GM10847 (cell line): Measurements from ENCODE around the gene HOXA3.

ENCODE experiments used
- POLR2A ChIP-seq: IDR thresholded peaks from 2 replicates; pipeline ENCODE4 v1.6.1; 2011; ENCODE audit not compliant: insufficient read length; ENCODE audit errors: extremely low read depth

HOXA3 gene

GRCh38 chr7:27130540-27131389, 21.6 kb downstream of the HOXA3 start, which contains the start of gene HOXA4:
HOXA4 (minus strand) TSS chr7:27130757; CDS start chr7:27130733, 24 bp downstream.
- TF ChIP-seq POLR2A: no peak

- no peak for TF ChIP-seq POLR2A
Observed at GRCh38 chr7:27129729-27130539, 22.4 kb downstream of the HOXA3 start.

DNA sequence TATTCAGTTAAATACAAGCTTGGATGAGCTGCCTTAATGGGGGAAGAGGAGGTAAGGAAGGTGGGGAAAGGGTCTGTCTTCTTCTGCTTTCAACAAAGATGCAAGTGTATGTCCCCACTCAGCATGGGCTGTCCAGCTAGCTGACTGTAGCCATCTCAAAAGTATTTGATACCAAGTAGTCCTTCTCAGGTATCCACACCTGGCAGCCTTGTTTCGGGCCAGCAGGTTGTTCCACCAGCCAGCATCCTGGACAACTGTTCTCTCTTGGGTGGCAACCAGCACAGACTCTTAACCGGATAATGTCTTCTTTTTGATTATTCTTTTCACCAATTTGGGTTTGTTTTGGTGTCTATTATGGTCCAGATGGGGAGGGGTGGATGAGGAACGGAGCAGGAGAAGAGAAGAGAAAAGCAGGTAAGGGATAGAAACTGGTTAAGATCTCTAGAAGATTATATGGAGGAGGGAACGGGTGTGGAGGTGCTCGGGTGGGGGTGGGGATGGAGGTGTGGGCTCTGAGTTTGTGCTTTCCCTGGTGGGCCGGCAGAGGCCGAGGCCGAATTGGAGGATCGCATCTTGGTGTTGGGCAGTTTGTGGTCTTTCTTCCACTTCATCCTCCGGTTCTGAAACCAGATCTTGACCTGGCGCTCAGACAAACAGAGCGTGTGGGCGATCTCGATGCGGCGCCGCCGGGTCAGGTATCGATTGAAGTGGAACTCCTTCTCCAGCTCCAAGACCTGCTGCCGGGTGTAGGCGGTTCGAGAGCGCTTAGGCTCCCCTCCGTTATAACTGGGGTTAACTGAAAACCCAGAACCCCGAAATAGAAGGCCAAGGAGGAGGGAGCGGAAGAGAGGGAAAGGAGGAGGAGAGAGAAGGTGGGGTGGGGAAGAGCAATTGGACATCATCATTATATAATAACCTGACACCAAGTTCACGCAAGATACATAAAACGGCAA, 23.3 kb downstream of the HOXA3 start:
- no peak for TF ChIP-seq POLR2A

GRCh38 chr7:27128034-27128433, 24.3 kb downstream of the HOXA3 start:
- no peak for TF ChIP-seq POLR2A

DNA sequence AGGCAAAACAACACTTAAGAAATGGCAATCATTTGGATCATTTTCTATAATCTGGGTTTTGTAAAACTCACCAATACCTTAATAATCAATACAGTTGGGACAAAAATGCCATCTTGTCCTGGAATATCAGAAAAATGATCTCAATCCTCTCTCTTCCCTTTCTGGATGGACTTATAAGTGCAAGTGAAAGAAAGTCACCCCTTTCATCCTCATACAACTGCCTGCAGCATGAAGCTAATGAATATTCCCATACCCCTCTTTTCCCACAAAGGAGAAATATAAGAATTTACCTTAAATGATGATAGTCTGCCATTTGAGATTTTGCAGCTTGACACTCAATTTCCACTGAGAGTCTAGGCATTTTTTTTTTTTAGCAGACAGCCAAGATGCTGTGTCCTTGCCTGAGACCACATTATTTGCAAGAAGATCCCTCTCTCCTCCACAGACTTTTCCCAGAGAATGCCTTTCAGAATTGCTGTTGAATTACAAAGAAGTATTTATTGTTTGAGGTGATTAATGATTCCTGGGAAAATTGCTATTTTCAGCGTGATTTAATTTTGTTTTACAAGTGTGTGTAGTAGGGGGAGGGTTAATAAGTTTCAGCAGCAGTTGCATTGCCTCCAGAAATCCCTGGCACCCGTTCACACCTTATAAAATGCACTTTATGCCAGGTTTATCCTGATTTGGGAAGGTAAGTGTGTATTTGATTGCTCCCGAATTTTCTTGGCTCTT, 25.6 kb downstream of the HOXA3 start:
- TF ChIP-seq POLR2A: no peak

GRCh38 chr7:27125986-27126394, 26.4 kb downstream of the HOXA3 start:
- TF ChIP-seq POLR2A: no peak

DNA sequence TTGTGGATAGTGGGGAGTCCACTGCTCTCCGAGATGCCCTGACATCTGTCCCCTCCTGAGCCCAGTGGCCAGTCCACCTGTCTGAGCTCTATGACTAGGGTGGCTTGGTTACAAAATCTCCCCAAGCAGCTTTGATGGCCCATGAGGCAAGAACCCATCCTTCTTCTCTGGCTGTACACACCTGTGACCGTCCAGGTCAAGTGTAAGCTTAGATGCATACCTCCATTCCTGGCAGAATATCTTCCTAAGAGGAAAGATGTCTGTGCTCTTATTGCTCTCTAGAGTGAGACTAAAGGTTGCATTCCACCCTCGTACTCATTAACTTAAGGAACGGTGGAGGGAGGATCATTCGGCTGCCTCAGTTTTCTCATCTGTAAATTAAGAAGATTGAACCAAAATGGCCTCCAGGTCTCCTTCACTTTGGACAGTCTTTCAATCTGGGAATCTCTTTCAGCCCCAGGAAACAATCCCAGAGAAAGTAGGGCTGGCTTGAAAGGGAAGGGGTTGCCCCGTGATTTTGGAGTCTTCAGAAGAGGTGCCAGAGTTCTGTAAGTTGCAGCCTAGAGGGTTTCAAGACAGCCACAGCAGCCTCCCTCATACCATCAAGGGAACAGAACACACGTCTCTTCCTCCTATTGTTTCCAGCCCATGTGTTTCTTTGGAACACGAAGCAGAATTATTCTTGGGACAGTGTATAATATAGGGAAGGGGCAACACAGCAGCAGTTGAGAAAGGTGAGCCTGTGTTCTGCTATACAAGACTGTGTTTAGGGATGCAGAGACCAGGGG, 27.3 kb downstream of the HOXA3 start:
- no peak for TF ChIP-seq POLR2A

GRCh38 chr7:27124096-27124901, 28.1 kb downstream of the HOXA3 start:
- TF ChIP-seq POLR2A: no peak

GRCh38 chr7:27123477-27124053, 28.8 kb downstream of the HOXA3 start:
- TF ChIP-seq POLR2A: no peak

DNA sequence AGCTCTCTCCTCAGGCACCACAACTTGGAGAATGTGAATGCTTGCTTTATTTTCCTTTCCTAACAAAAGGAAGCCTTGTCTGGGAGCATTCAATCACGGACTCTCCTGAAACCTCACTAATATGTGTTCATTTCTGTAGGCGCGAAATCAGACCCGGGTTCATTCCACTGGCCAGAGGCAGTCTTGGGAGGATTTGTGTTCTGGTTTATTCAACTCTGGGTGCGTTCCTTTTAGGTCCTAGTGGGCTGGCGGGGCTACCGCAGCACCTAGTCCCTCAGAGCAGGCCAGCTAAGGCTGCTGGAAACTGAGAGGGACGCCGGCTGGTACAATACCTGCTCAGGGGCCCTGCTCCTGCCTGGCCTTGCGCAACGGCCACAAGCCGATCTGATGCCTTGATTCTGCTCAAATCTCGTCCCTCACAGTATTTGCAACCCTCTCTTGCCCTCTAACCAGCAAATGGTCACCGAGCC, 29.3 kb downstream of the HOXA3 start:
- no peak for TF ChIP-seq POLR2A

- no peak for TF ChIP-seq POLR2A
Observed at GRCh38 chr7:27122077-27122910, 30.1 kb downstream of the HOXA3 start.

GRCh38 chr7:27121684-27122076, 30.7 kb downstream of the HOXA3 start:
- TF ChIP-seq POLR2A: no peak
